Testis (tissue), 3 donors: ENCODE measurements around the gene UBE2Z. TPM values are rescaled to one million over a fixed set of nuclear protein-coding genes. Genes with fewer than 3 reads are reported as not detected.
"Not testable (repeated sequence)": the region's sequence is repeated elsewhere in the genome, so short reads cannot be mapped to it uniquely, and the experiment has no call there.

Source experiments
- DNase-seq: peaks from one replicate; pipeline ENCODE4 v3.0.0-alpha.2; 2019
- H3K27ac ChIP-seq, 2 donors: fragments of 200-600 bp; sonication (generic); one replicate each; pipeline ENCODE4 v1.5.1; 2019
- H3K27me3 ChIP-seq: fragments of 200-600 bp; sonication (generic); one replicate; pipeline ENCODE4 v1.5.1; 2019
- H3K36me3 ChIP-seq: fragments of 200-600 bp; sonication (generic); one replicate; pipeline ENCODE4 v1.5.1; 2017; ENCODE audit warnings: low read depth; ENCODE audit errors: missing control alignments
- H3K4me1 ChIP-seq: fragments of 200-600 bp; sonication (generic); one replicate; pipeline ENCODE4 v1.5.1; 2019
- H3K4me3 ChIP-seq, 2 donors: fragments of 200-600 bp; sonication (generic); one replicate each; pipeline ENCODE4 v1.5.1; 2017 to 2019
- H3K9me3 ChIP-seq: fragments of 200-600 bp; sonication (generic); one replicate; pipeline ENCODE4 v1.5.1; 2017
- POLR2A ChIP-seq: fragments of 450-650 bp; IDR thresholded peaks from one replicate; pipeline ENCODE4 v1.6.1; 2017; ENCODE audit warnings: antibody characterized with exemption, mild to moderate bottlenecking, moderate library complexity
- WGBS, 2 donors: methylation state at CpG; one replicate each; pipeline ENCODE4 v1.1.5; 2018; 5-methylcytosine and 5-hydroxymethylcytosine counted together
- intact Hi-C: fragments of 100-400 bp; cut with DNase I; formaldehyde crosslinking; loops from one replicate; pipeline ENCODE4 v1.15.1; 2023; ENCODE audit warnings: low total_unique reads
- polyA plus RNA-seq: library from polyadenylated mRNA; stranded (reverse); fragments of 350-450 nt; fragmentation: Illumina TruSeq; extraction: RNeasy Lipid Tissue Mini Kit (QIAGEN cat#74804); gene quantifications from one replicate; pipeline ENCODE4 v1.2.3, GENCODE V29; 2014; ENCODE audit warnings: low read depth, low replicate concordance; ENCODE audit not compliant: insufficient read depth
- total RNA-seq, 2 donors: library from RNA; depleted of rRNA; stranded (reverse); fragments of >200 nt; gene quantifications; one replicate each; pipeline ENCODE4 v1.2.3, GENCODE V29; 2016
- TF ChIP-seq, protein P1 (sequence below), 3 experiments: fragments of 450-650 bp in 2 of 3; fragments of 200-600 bp in 1 of 3; sonication (generic) in 1 of 3; IDR thresholded peaks; one replicate each; pipeline ENCODE4 v1.5.1; 2016 to 2019; ENCODE audit warnings: antibody characterized with exemption in 3 of 3, mild to moderate bottlenecking in 2 of 3, moderate library complexity in 1 of 3

The UBE2Z gene
- total and polyA plus RNA-seq, 3 donors from 2014 or later, result 74.6 to 107 (median 82.3) TPM

DNA sequence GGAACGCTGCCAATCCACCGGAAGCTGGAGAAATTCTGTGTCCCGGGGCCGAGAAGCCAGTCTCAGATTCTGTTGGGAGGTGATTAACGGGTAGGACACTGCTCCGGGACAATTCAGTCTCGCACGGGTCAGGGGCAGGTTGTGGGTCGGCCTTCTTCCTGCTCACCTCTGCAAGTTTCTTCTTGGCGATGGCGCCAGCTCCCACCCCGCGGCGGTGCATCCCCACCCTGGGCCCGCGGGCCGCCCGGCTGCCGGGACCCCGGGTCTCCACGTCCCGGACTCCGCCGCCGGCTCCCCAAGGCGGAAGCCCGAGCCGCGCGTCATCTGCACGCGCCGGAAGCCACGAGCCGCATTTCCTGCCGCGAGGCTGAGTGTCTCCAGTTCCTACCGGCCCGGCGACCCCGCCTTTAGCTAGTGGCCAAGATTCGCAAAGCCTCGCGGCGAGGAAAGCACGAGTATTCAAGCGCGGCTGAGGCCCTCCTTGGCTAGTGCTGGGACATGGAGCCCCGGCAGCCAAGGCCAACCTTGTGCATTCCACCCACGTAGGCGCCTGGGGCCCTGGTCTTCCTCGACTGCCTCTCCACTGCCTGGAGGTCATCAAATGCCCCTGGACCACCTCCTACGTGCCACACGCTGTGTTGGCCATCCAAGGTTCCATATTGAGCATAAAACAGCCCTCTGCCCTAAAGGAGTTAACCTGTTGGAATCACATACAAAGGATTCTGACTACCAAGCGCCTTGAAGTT, 36.5 kb downstream of the UBE2Z start, which contains the start of gene SNF8:
TSS of gene SNF8 (minus strand) at position 328 of the 746 bp plus-strand sequence. CDS start at position 220, 108 bp downstream.
- TF ChIP-seq POLR2A, result no peak
- TF ChIP-seq, protein P1, sequence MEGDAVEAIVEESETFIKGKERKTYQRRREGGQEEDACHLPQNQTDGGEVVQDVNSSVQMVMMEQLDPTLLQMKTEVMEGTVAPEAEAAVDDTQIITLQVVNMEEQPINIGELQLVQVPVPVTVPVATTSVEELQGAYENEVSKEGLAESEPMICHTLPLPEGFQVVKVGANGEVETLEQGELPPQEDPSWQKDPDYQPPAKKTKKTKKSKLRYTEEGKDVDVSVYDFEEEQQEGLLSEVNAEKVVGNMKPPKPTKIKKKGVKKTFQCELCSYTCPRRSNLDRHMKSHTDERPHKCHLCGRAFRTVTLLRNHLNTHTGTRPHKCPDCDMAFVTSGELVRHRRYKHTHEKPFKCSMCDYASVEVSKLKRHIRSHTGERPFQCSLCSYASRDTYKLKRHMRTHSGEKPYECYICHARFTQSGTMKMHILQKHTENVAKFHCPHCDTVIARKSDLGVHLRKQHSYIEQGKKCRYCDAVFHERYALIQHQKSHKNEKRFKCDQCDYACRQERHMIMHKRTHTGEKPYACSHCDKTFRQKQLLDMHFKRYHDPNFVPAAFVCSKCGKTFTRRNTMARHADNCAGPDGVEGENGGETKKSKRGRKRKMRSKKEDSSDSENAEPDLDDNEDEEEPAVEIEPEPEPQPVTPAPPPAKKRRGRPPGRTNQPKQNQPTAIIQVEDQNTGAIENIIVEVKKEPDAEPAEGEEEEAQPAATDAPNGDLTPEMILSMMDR (IDR thresholded peaks at IDR 0.05), result no peak
- no peaks in the 10 kb centered on the region for H3K9me3 ChIP-seq
- peak; percentile 94 for DNase-seq
- H3K4me3 ChIP-seq, result peak within 1 kb of the TSS; percentile 66 to 71
- 2 to 6% methylated on average over 15 to 54 of the region's 55 CpGs for WGBS, 2 donors
- peak within 1 kb of the TSS; percentile 73 to 93 for H3K27ac ChIP-seq
- intact Hi-C loops, result no loop called here
- no peaks in the 10 kb centered on the region for H3K27me3 ChIP-seq
- peaks cover 10% of the 10 kb centered on the region for H3K4me1 ChIP-seq
- H3K36me3 ChIP-seq, result no peaks in the 10 kb centered on the region

DNA sequence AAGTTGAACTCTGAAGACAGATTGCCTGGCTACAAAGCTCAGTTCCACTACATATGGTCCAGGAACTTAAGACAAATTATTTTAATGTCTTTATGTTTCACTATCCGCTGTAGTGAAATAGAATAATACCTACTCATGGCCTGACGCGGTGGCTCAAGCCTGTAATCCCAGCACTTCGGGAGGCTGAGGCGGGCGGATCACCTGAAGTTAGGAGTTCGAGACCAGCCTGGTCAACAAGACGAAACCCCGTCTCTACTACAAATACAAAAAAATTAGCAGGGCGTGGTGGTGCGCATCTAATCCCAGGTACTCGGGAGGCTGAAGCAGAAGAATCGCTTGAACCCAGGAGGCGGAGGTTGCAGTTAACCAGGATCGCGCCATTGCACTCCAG, 37.0 kb downstream of the UBE2Z start:
- Histone ChIP-seq H3K4me1 (peaks cover 10% of the 10 kb centered on the region), H3K4me3 (peak overlapping the region; percentile 66 to 71), H3K27ac (peak overlapping the region; percentile 73 to 93)
- DNase-seq, result peak; percentile 22
- intact Hi-C loops, H3K27me3 ChIP-seq, H3K9me3 ChIP-seq, H3K36me3 ChIP-seq: not testable (repeated sequence)
- 55 to 65% methylated on average over 16 of the region's 16 CpGs for WGBS, 2 donors

DNA sequence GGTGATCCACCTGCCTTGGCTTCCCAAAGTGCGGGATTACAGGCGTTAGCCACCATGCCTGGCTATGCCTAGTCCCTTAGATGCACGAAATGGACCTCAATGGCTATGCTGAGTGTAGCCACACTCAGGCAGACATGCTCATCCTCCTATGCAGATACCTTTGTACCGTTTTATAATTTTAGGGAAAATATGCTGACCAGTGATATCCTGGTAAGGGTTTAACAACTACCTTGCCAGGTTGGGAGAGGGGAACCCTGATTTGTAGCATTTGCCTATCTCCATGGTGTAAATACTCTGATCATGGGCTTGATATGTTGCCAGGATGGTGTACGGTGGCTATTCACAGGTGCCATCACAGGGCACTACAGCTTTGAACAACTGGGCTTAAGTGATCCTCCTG, 43.4 kb downstream of the UBE2Z start:
- WGBS, 2 donors, result 84 to 85% methylated on average over 5 of the region's 5 CpGs

DNA sequence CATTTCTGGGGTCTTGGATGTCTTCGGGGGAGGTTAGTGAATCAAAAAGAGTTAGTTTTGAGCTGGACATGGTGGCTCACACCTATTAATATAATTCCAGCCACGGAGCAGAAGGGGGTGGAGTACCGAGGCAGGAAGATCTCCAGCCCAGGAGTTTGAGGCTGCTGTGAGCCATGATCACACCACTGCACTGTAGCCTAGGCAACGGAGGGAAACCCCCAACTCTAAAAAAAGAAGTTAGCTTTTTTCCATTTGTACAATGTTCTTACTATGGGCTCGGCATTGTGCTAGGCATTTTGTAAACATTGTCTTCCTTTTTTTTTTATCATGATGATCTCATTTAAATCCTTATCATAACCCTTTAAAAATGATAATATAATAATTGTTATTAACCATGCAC, 44.7 kb downstream of the UBE2Z start:
- Histone ChIP-seq H3K36me3 (no peaks in the 10 kb centered on the region), H3K4me1 (no peaks in the 10 kb centered on the region), H3K9me3 (no peaks in the 10 kb centered on the region), H3K27me3 (no peaks in the 10 kb centered on the region), H3K27ac (no peak overlapping the region), H3K4me3 (no peak overlapping the region)
- intact Hi-C loops, result no loop called here
- TF ChIP-seq, protein P1 (IDR thresholded peaks at IDR 0.05), result no peak
- DNase-seq, result no peak
- 54 to 55% methylated on average over 5 of the region's 5 CpGs for WGBS, 2 donors

More for the DNA sequence above, 43.4 kb downstream of the UBE2Z start:
- no peak overlapping the region for H3K27ac ChIP-seq
- H3K4me1 ChIP-seq, result no peaks in the 10 kb centered on the region
- no peak for DNase-seq
- H3K36me3 ChIP-seq, result no peaks in the 10 kb centered on the region
- intact Hi-C loops, result no loop called here
- no peak overlapping the region for H3K4me3 ChIP-seq
- no peaks in the 10 kb centered on the region for H3K9me3 ChIP-seq
- no peaks in the 10 kb centered on the region for H3K27me3 ChIP-seq
- no peak for TF ChIP-seq POLR2A
- TF ChIP-seq, protein P1 (IDR thresholded peaks at IDR 0.05), result no peak

DNA sequence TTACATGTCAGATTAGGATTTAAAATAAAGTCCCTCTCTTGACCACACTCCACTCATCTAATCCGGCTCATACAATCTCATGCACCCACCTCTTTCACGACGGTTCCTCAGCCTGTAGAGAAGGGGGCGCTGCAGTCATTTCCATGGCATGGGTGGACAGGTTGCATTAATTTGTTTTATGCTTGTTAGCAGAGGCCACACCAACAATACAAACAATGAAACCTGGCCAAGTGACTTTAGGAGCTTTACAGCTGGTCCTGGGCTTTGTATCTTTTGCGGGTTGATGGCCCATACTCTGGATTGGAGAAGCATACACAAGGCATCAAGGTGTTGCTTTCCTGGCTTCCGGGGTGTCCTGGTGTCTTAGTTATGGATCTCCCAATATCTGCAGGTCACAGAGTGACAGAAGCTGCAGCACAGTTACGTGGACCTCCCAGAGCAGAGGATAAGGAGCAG, 46.1 kb downstream of the UBE2Z start:
- Histone ChIP-seq H3K4me1 (no peaks in the 10 kb centered on the region), H3K9me3 (no peaks in the 10 kb centered on the region), H3K4me3 (no peak overlapping the region), H3K27me3 (no peaks in the 10 kb centered on the region), H3K36me3 (no peaks in the 10 kb centered on the region), H3K27ac (no peak overlapping the region)
- TF ChIP-seq, protein P1 (IDR thresholded peaks at IDR 0.05), result no peak
- TF ChIP-seq POLR2A, result no peak
- DNase-seq, result no peak
- intact Hi-C loops, result no loop called here
- WGBS, 2 donors, result 31 to 47% methylated on average over 5 to 7 of the region's 7 CpGs
